Measurements from ENCODE around the gene GRB14.

The GRB14 gene

GRCh38 chr2:164617466-164617865 is 3.8 kb downstream of the GRB14 start:
- Histone ChIP-seq H3K27ac (ENCODE audit: insufficient read depth, low read length, poor library complexity, severe bottlenecking) (no peak overlapping the region), H3K4me1 (ENCODE audit: control insufficient read depth, insufficient read depth, low read length, poor library complexity, severe bottlenecking) (no peaks in the 10 kb centered on the region), H3K36me3 (ENCODE audit: control insufficient read depth, insufficient read depth, low read length) (no peaks in the 10 kb centered on the region), H3K4me3 (ENCODE audit: insufficient read depth, low read depth, low read length, poor library complexity, severe bottlenecking) (no peak overlapping the region), H3K9me3 (ENCODE audit: control insufficient read depth, low read length) (no peaks in the 10 kb centered on the region), H3K27me3 (replicated peaks; ENCODE audit: control insufficient read depth, insufficient read depth, low read length, poor library complexity, severe bottlenecking) (no peaks in the 10 kb centered on the region)
- DNase-seq = no peak

- Histone ChIP-seq H3K4me3 (ENCODE audit: insufficient read depth, low read depth, low read length, poor library complexity, severe bottlenecking) (no peak overlapping the region), H3K9me3 (ENCODE audit: control insufficient read depth, low read length) (no peaks in the 10 kb centered on the region), H3K4me1 (ENCODE audit: control insufficient read depth, insufficient read depth, low read length, poor library complexity, severe bottlenecking) (no peaks in the 10 kb centered on the region), H3K36me3 (ENCODE audit: control insufficient read depth, insufficient read depth, low read length) (no peaks in the 10 kb centered on the region), H3K27ac (ENCODE audit: insufficient read depth, low read length, poor library complexity, severe bottlenecking) (no peak overlapping the region), H3K27me3 (replicated peaks; ENCODE audit: control insufficient read depth, insufficient read depth, low read length, poor library complexity, severe bottlenecking) (no peaks in the 10 kb centered on the region)
- DNase-seq = no peak
Observed at GRCh38 chr2:164613321-164613982, 7.8 kb downstream of the GRB14 start.

DNA sequence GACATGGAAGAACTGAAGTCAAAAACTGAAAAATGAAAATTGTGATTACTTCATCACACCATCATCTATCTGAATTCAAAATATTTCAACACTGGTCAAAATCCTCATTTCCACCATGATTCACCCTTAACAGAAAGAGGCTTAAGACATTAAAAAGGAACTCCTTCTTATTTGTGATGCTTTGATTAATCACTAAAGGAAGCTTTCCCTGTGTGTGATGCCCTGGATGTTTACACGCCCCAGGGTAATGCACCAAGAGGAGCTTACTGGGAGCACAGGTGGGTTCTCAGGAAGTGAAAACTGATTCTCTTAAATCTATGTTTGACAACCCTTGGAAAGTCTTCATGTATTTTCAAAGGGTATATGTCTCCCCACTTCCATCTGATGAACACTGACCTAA is 11.5 kb downstream of the GRB14 start:
- Histone ChIP-seq H3K4me3 (ENCODE audit: insufficient read depth, low read depth, low read length, poor library complexity, severe bottlenecking) (no peak overlapping the region), H3K27ac (ENCODE audit: insufficient read depth, low read length, poor library complexity, severe bottlenecking) (no peak overlapping the region)
- DNase-seq = no peak

DNA sequence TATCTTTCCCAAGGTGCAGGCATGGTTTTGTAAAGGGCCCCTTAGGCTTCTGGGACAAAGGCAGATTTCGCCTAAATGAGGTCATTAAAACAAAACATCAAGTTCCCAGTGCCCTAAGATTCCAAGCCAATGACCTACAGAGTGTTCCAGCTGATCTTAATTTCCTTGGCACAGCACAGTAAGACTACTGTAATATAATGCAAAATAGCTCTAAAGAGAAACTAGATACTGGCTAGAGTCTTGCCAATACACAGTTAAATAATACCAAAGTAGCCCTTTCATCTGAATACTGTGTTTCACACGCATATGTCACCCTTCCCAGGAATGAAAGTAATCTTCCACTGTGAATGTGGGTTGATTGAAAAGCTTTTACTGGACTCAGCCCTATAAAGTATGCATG is 14.7 kb downstream of the GRB14 start:
- Histone ChIP-seq H3K36me3 (ENCODE audit: control insufficient read depth, insufficient read depth, low read length) (no peaks in the 10 kb centered on the region), H3K4me3 (ENCODE audit: insufficient read depth, low read depth, low read length, poor library complexity, severe bottlenecking) (no peak overlapping the region), H3K4me1 (ENCODE audit: control insufficient read depth, insufficient read depth, low read length, poor library complexity, severe bottlenecking) (no peaks in the 10 kb centered on the region), H3K9me3 (ENCODE audit: control insufficient read depth, low read length) (no peaks in the 10 kb centered on the region), H3K27me3 (replicated peaks; ENCODE audit: control insufficient read depth, insufficient read depth, low read length, poor library complexity, severe bottlenecking) (no peaks in the 10 kb centered on the region), H3K27ac (ENCODE audit: insufficient read depth, low read length, poor library complexity, severe bottlenecking) (no peak overlapping the region)
- no peak for DNase-seq

More for the DNA sequence above, 11.5 kb downstream of the GRB14 start:
- Histone ChIP-seq H3K36me3 (ENCODE audit: control insufficient read depth, insufficient read depth, low read length) (no peaks in the 10 kb centered on the region), H3K27me3 (replicated peaks; ENCODE audit: control insufficient read depth, insufficient read depth, low read length, poor library complexity, severe bottlenecking) (no peaks in the 10 kb centered on the region), H3K9me3 (ENCODE audit: control insufficient read depth, low read length) (no peaks in the 10 kb centered on the region), H3K4me1 (ENCODE audit: control insufficient read depth, insufficient read depth, low read length, poor library complexity, severe bottlenecking) (no peaks in the 10 kb centered on the region)

GRCh38 chr2:164605295-164605694 is 16.0 kb downstream of the GRB14 start:
- Histone ChIP-seq H3K9me3 (ENCODE audit: control insufficient read depth, low read length) (no peaks in the 10 kb centered on the region), H3K27ac (ENCODE audit: insufficient read depth, low read length, poor library complexity, severe bottlenecking) (no peak overlapping the region), H3K4me3 (ENCODE audit: insufficient read depth, low read depth, low read length, poor library complexity, severe bottlenecking) (no peak overlapping the region), H3K27me3 (replicated peaks; ENCODE audit: control insufficient read depth, insufficient read depth, low read length, poor library complexity, severe bottlenecking) (no peaks in the 10 kb centered on the region), H3K36me3 (ENCODE audit: control insufficient read depth, insufficient read depth, low read length) (no peaks in the 10 kb centered on the region), H3K4me1 (ENCODE audit: control insufficient read depth, insufficient read depth, low read length, poor library complexity, severe bottlenecking) (no peaks in the 10 kb centered on the region)
- DNase-seq = no peak

GRCh38 chr2:164600763-164601162 is 20.5 kb downstream of the GRB14 start:
- no peaks in the 10 kb centered on the region for H3K9me3 ChIP-seq (ENCODE audit: control insufficient read depth, low read length)
- no peaks in the 10 kb centered on the region for H3K36me3 ChIP-seq (ENCODE audit: control insufficient read depth, insufficient read depth, low read length)
- H3K27ac ChIP-seq (ENCODE audit: insufficient read depth, low read length, poor library complexity, severe bottlenecking) = no peak overlapping the region
- no peaks in the 10 kb centered on the region for H3K27me3 ChIP-seq (replicated peaks; ENCODE audit: control insufficient read depth, insufficient read depth, low read length, poor library complexity, severe bottlenecking)
- no peaks in the 10 kb centered on the region for H3K4me1 ChIP-seq (ENCODE audit: control insufficient read depth, insufficient read depth, low read length, poor library complexity, severe bottlenecking)
- H3K4me3 ChIP-seq (ENCODE audit: insufficient read depth, low read depth, low read length, poor library complexity, severe bottlenecking) = no peak overlapping the region
- no peak for DNase-seq

GRCh38 chr2:164599954-164600589 is 21.2 kb downstream of the GRB14 start:
- Histone ChIP-seq H3K36me3 (ENCODE audit: control insufficient read depth, insufficient read depth, low read length) (no peaks in the 10 kb centered on the region), H3K4me3 (ENCODE audit: insufficient read depth, low read depth, low read length, poor library complexity, severe bottlenecking) (no peak overlapping the region), H3K27me3 (replicated peaks; ENCODE audit: control insufficient read depth, insufficient read depth, low read length, poor library complexity, severe bottlenecking) (no peaks in the 10 kb centered on the region), H3K27ac (ENCODE audit: insufficient read depth, low read length, poor library complexity, severe bottlenecking) (no peak overlapping the region), H3K4me1 (ENCODE audit: control insufficient read depth, insufficient read depth, low read length, poor library complexity, severe bottlenecking) (no peaks in the 10 kb centered on the region), H3K9me3 (ENCODE audit: control insufficient read depth, low read length) (no peaks in the 10 kb centered on the region)
- DNase-seq = no peak

GRCh38 chr2:164597983-164598382 is 23.3 kb downstream of the GRB14 start:
- Histone ChIP-seq H3K9me3 (ENCODE audit: control insufficient read depth, low read length) (no peaks in the 10 kb centered on the region), H3K4me3 (ENCODE audit: insufficient read depth, low read depth, low read length, poor library complexity, severe bottlenecking) (no peak overlapping the region), H3K27me3 (replicated peaks; ENCODE audit: control insufficient read depth, insufficient read depth, low read length, poor library complexity, severe bottlenecking) (no peaks in the 10 kb centered on the region), H3K36me3 (ENCODE audit: control insufficient read depth, insufficient read depth, low read length) (no peaks in the 10 kb centered on the region), H3K27ac (ENCODE audit: insufficient read depth, low read length, poor library complexity, severe bottlenecking) (no peak overlapping the region), H3K4me1 (ENCODE audit: control insufficient read depth, insufficient read depth, low read length, poor library complexity, severe bottlenecking) (no peaks in the 10 kb centered on the region)
- no peak for DNase-seq

- Histone ChIP-seq H3K4me1 (ENCODE audit: control insufficient read depth, insufficient read depth, low read length, poor library complexity, severe bottlenecking) (no peaks in the 10 kb centered on the region), H3K27me3 (replicated peaks; ENCODE audit: control insufficient read depth, insufficient read depth, low read length, poor library complexity, severe bottlenecking) (no peaks in the 10 kb centered on the region), H3K27ac (ENCODE audit: insufficient read depth, low read length, poor library complexity, severe bottlenecking) (no peak overlapping the region), H3K9me3 (ENCODE audit: control insufficient read depth, low read length) (no peaks in the 10 kb centered on the region), H3K36me3 (ENCODE audit: control insufficient read depth, insufficient read depth, low read length) (no peaks in the 10 kb centered on the region), H3K4me3 (ENCODE audit: insufficient read depth, low read depth, low read length, poor library complexity, severe bottlenecking) (no peak overlapping the region)
- no peak for DNase-seq
Observed at GRCh38 chr2:164595031-164595430, 26.3 kb downstream of the GRB14 start.

GRCh38 chr2:164593959-164594358 is 27.3 kb downstream of the GRB14 start:
- no peak for DNase-seq
- Histone ChIP-seq H3K4me3 (ENCODE audit: insufficient read depth, low read depth, low read length, poor library complexity, severe bottlenecking) (no peak overlapping the region), H3K36me3 (ENCODE audit: control insufficient read depth, insufficient read depth, low read length) (no peaks in the 10 kb centered on the region), H3K27me3 (replicated peaks; ENCODE audit: control insufficient read depth, insufficient read depth, low read length, poor library complexity, severe bottlenecking) (no peaks in the 10 kb centered on the region), H3K27ac (ENCODE audit: insufficient read depth, low read length, poor library complexity, severe bottlenecking) (no peak overlapping the region), H3K9me3 (ENCODE audit: control insufficient read depth, low read length) (no peaks in the 10 kb centered on the region), H3K4me1 (ENCODE audit: control insufficient read depth, insufficient read depth, low read length, poor library complexity, severe bottlenecking) (no peaks in the 10 kb centered on the region)

Data from effector memory CD4-positive, alpha-beta T cell (primary cell).